ENCODE data around the gene NLGN4X. TPM values are rescaled to one million over a fixed set of nuclear protein-coding genes. Genes with fewer than 3 reads are reported as not detected.

The NLGN4X gene
- total RNA-seq, 1 donor: 0.86 TPM

GRCh38 chrX:6053141-6053540 is 175.5 kb downstream of the NLGN4X start:
- DNase-seq (ENCODE audit: low read depth): no peak
- TF ChIP-seq, protein P1, sequence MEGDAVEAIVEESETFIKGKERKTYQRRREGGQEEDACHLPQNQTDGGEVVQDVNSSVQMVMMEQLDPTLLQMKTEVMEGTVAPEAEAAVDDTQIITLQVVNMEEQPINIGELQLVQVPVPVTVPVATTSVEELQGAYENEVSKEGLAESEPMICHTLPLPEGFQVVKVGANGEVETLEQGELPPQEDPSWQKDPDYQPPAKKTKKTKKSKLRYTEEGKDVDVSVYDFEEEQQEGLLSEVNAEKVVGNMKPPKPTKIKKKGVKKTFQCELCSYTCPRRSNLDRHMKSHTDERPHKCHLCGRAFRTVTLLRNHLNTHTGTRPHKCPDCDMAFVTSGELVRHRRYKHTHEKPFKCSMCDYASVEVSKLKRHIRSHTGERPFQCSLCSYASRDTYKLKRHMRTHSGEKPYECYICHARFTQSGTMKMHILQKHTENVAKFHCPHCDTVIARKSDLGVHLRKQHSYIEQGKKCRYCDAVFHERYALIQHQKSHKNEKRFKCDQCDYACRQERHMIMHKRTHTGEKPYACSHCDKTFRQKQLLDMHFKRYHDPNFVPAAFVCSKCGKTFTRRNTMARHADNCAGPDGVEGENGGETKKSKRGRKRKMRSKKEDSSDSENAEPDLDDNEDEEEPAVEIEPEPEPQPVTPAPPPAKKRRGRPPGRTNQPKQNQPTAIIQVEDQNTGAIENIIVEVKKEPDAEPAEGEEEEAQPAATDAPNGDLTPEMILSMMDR (IDR thresholded peaks at IDR 0.05; ENCODE audit: insufficient read depth, low read depth, low read length): no peak
- H3K4me3 ChIP-seq (ENCODE audit: low read depth, low read length): no peak overlapping the region

DNA sequence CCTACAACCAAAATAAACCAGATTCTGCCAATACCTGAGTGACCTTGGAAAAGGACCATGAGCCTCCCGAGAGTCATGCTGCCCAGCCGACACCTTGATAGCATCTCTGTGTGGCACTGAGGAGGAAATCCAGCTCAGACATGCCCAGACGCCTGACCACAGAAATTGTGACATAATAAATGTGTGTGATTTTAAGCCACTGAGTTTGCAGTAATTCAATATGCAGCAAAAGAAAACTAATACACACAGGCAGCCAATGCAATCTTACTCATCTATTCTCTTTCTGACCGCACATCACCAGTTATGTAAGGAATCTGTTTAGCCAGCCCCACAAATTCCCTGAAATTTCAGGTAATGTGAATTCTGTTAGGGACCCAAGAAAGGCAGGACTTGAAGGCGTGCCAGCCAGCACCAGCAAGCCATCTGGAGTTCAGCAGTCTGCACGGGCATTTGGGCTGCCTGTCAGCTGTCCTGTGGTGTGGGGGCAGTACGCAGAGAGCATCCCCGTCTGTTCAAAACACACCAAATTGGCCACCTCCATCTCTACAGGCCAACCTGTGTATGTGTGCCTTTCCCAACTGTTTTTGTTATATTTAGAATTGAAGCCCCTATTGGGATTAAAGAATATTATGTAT is 176.4 kb downstream of the NLGN4X start:
- H3K4me3 ChIP-seq (ENCODE audit: low read depth, low read length): no peak overlapping the region
- no peak for DNase-seq (ENCODE audit: low read depth)
- TF ChIP-seq, protein P1 (IDR thresholded peaks at IDR 0.05; ENCODE audit: insufficient read depth, low read depth, low read length): no peak

DNA sequence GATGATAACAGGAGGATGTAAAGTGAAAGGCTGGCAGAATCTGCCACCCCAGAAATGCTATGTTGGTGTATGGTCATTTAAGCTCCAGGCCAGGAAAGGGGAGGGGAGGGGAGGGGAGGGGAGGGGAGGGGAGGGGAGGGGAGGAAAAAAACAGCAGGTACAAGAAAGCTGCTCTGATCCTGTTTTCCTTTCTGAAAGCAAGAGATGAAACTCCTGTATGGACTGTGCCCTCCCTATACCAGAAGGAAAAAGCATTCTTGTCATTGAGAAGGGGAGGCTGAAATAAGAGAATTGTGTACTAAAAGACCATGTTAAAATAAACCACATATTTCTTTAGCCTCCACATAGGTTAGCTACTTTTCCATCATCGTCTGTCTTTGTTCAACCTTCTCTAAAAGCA is 179.5 kb downstream of the NLGN4X start:
- TF ChIP-seq, protein P1 (IDR thresholded peaks at IDR 0.05; ENCODE audit: insufficient read depth, low read depth, low read length): no peak
- DNase-seq (ENCODE audit: low read depth): no peak
- no peak overlapping the region for H3K4me3 ChIP-seq (ENCODE audit: low read depth, low read length)

GRCh38 chrX:6041630-6042029 is 187.0 kb downstream of the NLGN4X start:
- TF ChIP-seq, protein P1 (IDR thresholded peaks at IDR 0.05; ENCODE audit: insufficient read depth, low read depth, low read length): no peak
- no peak for DNase-seq (ENCODE audit: low read depth)

DNA sequence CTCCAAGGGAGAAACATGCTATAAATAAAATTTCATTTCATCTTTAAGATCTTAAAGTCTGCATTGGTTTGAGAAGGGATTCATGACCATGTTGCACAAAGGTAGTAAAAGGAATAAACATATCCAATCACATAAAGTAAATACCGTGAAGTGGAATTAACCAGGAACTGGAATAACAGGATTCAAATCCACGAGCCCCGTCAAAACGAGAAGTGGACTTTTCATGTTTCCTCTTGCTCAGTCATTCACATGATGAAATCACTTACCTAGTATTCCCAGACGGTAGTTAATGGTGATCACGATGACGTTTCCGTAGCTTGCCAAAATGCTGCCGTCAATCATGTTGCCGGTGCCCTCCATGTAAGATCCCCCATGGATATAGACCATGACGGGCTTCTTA is 199.7 kb downstream of the NLGN4X start:
- H3K4me3 ChIP-seq (ENCODE audit: low read depth, low read length): no peak overlapping the region
- TF ChIP-seq, protein P1 (IDR thresholded peaks at IDR 0.05; ENCODE audit: insufficient read depth, low read depth, low read length): no peak
- no peak for DNase-seq (ENCODE audit: low read depth)

More at GRCh38 chrX:6041630-6042029, 187.0 kb downstream of the NLGN4X start:
- no peak overlapping the region for H3K4me3 ChIP-seq (ENCODE audit: low read depth, low read length)

DNA sequence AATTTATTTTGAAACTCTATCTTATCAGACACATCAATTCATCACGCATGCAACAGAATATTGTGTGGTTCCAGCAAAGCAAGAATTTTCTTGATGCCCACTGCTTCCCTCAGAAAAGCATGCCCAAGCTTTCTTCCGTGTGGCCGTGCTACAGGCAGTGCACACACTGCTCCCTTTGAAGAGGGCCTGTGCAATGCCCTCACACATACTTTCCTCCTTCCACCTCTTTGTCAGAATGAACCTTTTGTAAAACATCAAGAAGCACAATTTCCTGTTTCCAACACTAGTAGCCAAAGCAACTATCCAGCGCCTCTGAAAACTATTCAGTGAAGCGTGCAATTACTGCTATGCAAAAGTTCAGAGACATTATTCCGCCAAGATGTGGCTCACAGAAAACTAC is 201.7 kb downstream of the NLGN4X start:
- TF ChIP-seq, protein P1 (IDR thresholded peaks at IDR 0.05; ENCODE audit: insufficient read depth, low read depth, low read length): no peak
- no peak for DNase-seq (ENCODE audit: low read depth)
- H3K4me3 ChIP-seq (ENCODE audit: low read depth, low read length): no peak overlapping the region

DNA sequence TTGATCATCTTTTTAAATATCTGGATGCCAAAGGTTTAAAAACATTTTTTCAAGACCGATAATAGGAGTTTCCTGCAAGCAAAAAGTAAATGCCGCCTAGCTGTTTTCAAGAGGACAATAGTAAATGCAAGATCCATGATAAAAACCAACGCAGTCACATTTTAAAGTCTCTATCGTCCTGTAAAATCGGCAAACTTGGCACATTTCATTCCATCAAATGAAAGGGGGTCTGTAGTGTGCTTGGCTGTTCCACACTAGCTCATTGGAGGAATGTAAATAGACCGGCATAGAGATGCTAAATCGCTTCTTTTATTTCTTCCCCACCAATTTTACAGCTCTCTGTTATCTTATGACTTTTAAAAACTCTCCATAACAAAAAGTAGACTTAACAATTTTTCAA is 202.2 kb downstream of the NLGN4X start:
- DNase-seq (ENCODE audit: low read depth): no peak

More for the DNA sequence above, 202.2 kb downstream of the NLGN4X start:
- TF ChIP-seq, protein P1 (IDR thresholded peaks at IDR 0.05; ENCODE audit: insufficient read depth, low read depth, low read length): no peak
- H3K4me3 ChIP-seq (ENCODE audit: low read depth, low read length): no peak overlapping the region

Measured in fibroblast of villous mesenchyme (primary cell).